Suprapubic skin (tissue), 4 donors: ENCODE data around the gene DDX51. TPM values are rescaled to one million over a fixed set of nuclear protein-coding genes. Genes with fewer than 3 reads are reported as not detected.

Source experiments
- DNase-seq, 2 donors: peaks; one replicate each; pipeline ENCODE4 v3.0.0-alpha.2; 2019; ENCODE audit warnings: low spot score in 2 of 2
- H3K27ac ChIP-seq: fragments of 200-600 bp; sonication (generic); one replicate; pipeline ENCODE4 v1.5.1; 2019
- H3K27me3 ChIP-seq: fragments of 200-600 bp; sonication (generic); one replicate; pipeline ENCODE4 v1.5.1; 2019
- H3K36me3 ChIP-seq: fragments of 200-600 bp; sonication (generic); one replicate; pipeline ENCODE4 v1.5.1; 2019
- H3K4me1 ChIP-seq: fragments of 200-600 bp; sonication (generic); one replicate; pipeline ENCODE4 v1.5.1; 2019
- H3K4me3 ChIP-seq: fragments of 200-600 bp; sonication (generic); one replicate; pipeline ENCODE4 v1.5.1; 2019; ENCODE audit warnings: mild to moderate bottlenecking
- H3K9me3 ChIP-seq: fragments of 200-600 bp; sonication (generic); one replicate; pipeline ENCODE4 v1.5.1; 2019
- EP300 ChIP-seq: sonication (generic); formaldehyde crosslinking; IDR thresholded peaks from one replicate; pipeline ENCODE4 v1.6.1; 2017; ENCODE audit warnings: antibody characterized with exemption
- POLR2A ChIP-seq, 2 donors: fragments of 450-650 bp; IDR thresholded peaks; one replicate each; pipeline ENCODE4 v1.6.1; 2017; ENCODE audit warnings: antibody characterized with exemption in 2 of 2, mild to moderate bottlenecking in 2 of 2, moderate library complexity in 2 of 2
- POLR2AphosphoS5 ChIP-seq, 3 donors: sonication (generic); formaldehyde crosslinking; IDR thresholded peaks; one replicate each; pipeline ENCODE4 v1.6.1; 2017; ENCODE audit warnings: antibody characterized with exemption in 3 of 3
- WGBS: methylation state at CpG from one replicate; pipeline ENCODE4 v1.1.5; 2018; 5-methylcytosine and 5-hydroxymethylcytosine counted together
- total RNA-seq, 4 donors: library from RNA; depleted of rRNA; stranded (reverse); fragments of >200 nt; gene quantifications; one replicate each; pipeline ENCODE4 v1.1.0, GENCODE V29; 2016
- TF ChIP-seq, protein P1 (sequence below), 2 donors: fragments of 200-600 bp in 1 of 2; fragments of 450-650 bp in 1 of 2; sonication (generic) in 1 of 2; IDR thresholded peaks; one replicate each; pipeline ENCODE4 v1.5.1; 2016 to 2019; ENCODE audit warnings: antibody characterized with exemption in 2 of 2, mild to moderate bottlenecking in 1 of 2, moderate library complexity in 1 of 2

The DDX51 gene
- total RNA-seq, 4 donors from 2014 or later, result 21.1 to 39.6 (median 23.7) TPM

GRCh38 chr12:132147423-132148367 lies 3.6 kb upstream of the DDX51 start:
- 100% methylated on average over 7 of the region's 38 CpGs for WGBS
- H3K4me1 ChIP-seq, result peaks cover 24% of the 10 kb centered on the region
- TF ChIP-seq, protein P1, sequence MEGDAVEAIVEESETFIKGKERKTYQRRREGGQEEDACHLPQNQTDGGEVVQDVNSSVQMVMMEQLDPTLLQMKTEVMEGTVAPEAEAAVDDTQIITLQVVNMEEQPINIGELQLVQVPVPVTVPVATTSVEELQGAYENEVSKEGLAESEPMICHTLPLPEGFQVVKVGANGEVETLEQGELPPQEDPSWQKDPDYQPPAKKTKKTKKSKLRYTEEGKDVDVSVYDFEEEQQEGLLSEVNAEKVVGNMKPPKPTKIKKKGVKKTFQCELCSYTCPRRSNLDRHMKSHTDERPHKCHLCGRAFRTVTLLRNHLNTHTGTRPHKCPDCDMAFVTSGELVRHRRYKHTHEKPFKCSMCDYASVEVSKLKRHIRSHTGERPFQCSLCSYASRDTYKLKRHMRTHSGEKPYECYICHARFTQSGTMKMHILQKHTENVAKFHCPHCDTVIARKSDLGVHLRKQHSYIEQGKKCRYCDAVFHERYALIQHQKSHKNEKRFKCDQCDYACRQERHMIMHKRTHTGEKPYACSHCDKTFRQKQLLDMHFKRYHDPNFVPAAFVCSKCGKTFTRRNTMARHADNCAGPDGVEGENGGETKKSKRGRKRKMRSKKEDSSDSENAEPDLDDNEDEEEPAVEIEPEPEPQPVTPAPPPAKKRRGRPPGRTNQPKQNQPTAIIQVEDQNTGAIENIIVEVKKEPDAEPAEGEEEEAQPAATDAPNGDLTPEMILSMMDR (IDR thresholded peaks at IDR 0.05), result no peak
- TF ChIP-seq EP300 (no peak), POLR2AphosphoS5 (IDR thresholded peaks at IDR 0.05) (no peak)
- H3K27me3 ChIP-seq, result no peaks in the 10 kb centered on the region
- H3K36me3 ChIP-seq, result peaks cover 43% of the 10 kb centered on the region
- peak; percentile 57 to 77 for DNase-seq
- H3K4me3 ChIP-seq, result no peak overlapping the region
- no peaks in the 10 kb centered on the region for H3K9me3 ChIP-seq
- no peak overlapping the region for H3K27ac ChIP-seq

DNA sequence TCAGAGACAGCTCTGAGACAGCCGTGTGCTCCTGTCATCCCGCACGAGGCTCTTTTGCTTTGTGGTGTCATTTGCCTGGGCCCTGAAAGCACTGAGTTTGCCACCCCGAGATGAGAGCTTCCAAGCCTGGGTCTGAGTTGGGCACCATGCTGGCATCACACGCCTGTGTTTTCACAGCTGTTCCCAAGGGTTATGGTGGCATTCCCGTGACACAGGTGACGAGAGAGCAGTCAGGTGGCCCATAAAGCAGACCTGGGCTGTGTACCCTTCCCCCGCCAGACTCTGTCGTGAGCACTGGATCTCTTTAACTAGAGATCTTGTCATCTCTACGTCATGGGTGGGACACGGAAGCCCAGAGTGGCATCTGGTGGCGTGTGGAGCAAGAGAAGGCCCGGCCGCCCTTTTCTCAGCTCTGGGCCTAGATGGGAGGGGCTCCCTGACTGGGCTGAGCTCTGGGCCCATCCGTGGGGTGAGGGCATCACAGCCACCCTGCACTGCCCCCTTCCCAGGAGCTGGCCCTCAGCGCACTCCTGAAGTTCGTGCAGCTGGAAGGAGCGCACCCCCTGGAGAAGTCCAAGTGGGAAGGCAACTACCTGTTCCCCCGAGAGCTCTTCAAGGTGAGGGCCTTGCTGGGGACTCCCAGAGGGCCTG lies 2.8 kb upstream of the DDX51 start:
- H3K4me3 ChIP-seq, result no peak overlapping the region
- peaks cover 42% of the 10 kb centered on the region for H3K36me3 ChIP-seq
- TF ChIP-seq POLR2A (IDR thresholded peaks at IDR 0.05), result no peak
- TF ChIP-seq, protein P1 (IDR thresholded peaks at IDR 0.05), result no peak
- TF ChIP-seq EP300, result no peak
- no peak for TF ChIP-seq POLR2AphosphoS5 (IDR thresholded peaks at IDR 0.05)
- H3K9me3 ChIP-seq, result no peaks in the 10 kb centered on the region
- WGBS, result 99% methylated on average over 6 of the region's 19 CpGs
- no peak overlapping the region for H3K27ac ChIP-seq
- no peaks in the 10 kb centered on the region for H3K27me3 ChIP-seq
- peak in 1 of 2 donors; percentile 75 for DNase-seq
- H3K4me1 ChIP-seq, result peaks cover 32% of the 10 kb centered on the region

DNA sequence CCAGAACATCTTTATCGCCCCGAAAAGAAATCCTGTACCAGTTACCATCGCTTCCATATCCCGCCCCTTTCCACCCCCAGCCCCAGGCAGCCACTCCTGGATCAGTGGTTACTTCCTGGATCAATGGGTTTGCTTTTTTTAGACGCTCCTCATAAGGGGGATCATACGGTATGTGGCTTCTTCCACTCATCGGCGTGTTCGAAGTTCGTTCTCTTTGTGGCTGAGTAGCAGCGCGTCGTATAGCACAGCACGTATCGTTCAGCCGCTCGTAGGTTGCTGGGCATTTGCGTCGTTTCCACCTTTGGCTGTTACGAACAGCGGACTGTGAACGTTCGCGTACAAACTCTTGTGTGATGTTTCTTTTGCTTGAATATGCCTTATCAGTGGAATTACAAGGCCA lies 2.0 kb upstream of the DDX51 start:
- peaks cover 42% of the 10 kb centered on the region for H3K36me3 ChIP-seq
- TF ChIP-seq, protein P1 (IDR thresholded peaks at IDR 0.05), result no peak
- TF ChIP-seq POLR2AphosphoS5 (IDR thresholded peaks at IDR 0.05) (no peak), POLR2A (IDR thresholded peaks at IDR 0.05) (no peak), EP300 (no peak)
- no peaks in the 10 kb centered on the region for H3K27me3 ChIP-seq
- no peak overlapping the region for H3K27ac ChIP-seq
- 95% methylated on average over 24 of the region's 24 CpGs for WGBS
- H3K4me1 ChIP-seq, result peaks cover 33% of the 10 kb centered on the region
- no peaks in the 10 kb centered on the region for H3K9me3 ChIP-seq
- no peak overlapping the region for H3K4me3 ChIP-seq
- DNase-seq, result peak in 1 of 2 donors; percentile 45

- Histone ChIP-seq H3K27ac (no peak overlapping the region), H3K4me3 (peak overlapping the region; percentile 99), H3K27me3 (no peaks in the 10 kb centered on the region), H3K36me3 (peaks cover 43% of the 10 kb centered on the region), H3K4me1 (peaks cover 33% of the 10 kb centered on the region), H3K9me3 (no peaks in the 10 kb centered on the region)
- TF ChIP-seq POLR2AphosphoS5 (IDR thresholded peaks at IDR 0.05) (no peak), POLR2A (IDR thresholded peaks at IDR 0.05) (no peak), EP300 (no peak)
- TF ChIP-seq, protein P1 (IDR thresholded peaks at IDR 0.05), result no peak
- DNase-seq, result peak in 1 of 2 donors; percentile 67
- WGBS, result 80% methylated on average over 7 of the region's 7 CpGs
These were observed 1.2 kb upstream of the DDX51 start for GRCh38 chr12:132145334-132145733.

GRCh38 chr12:132144810-132145168 lies 670 bp upstream of the DDX51 start:
- Histone ChIP-seq H3K4me1 (peaks cover 33% of the 10 kb centered on the region), H3K4me3 (peak overlapping the region; percentile 99), H3K27ac (peak overlapping the region; percentile 78), H3K36me3 (peaks cover 49% of the 10 kb centered on the region), H3K27me3 (no peaks in the 10 kb centered on the region), H3K9me3 (no peaks in the 10 kb centered on the region)
- DNase-seq, result peak in 1 of 2 donors; percentile 77
- TF ChIP-seq EP300, result no peak
- TF ChIP-seq POLR2A (IDR thresholded peaks at IDR 0.05), result no peak
- TF ChIP-seq POLR2AphosphoS5 (IDR thresholded peaks at IDR 0.05), result no peak
- TF ChIP-seq, protein P1 (IDR thresholded peaks at IDR 0.05), result no peak
- 10% methylated on average over 7 of the region's 17 CpGs for WGBS
